Stimulated activated CD4-positive, alpha-beta T cell treated with anti-CD3 and anti-CD28 coated beads, Interleukin-4, amount 100 ng/mL, for 24 hours (primary cell): ENCODE data around the gene FBN3.
"Not testable (repeated sequence)": the region's sequence is repeated elsewhere in the genome, so short reads cannot be mapped to it uniquely, and the experiment has no call there.

Experiments
- DNase-seq: peaks from one replicate; pipeline ENCODE4 v3.0.0-alpha.2; 2020

FBN3 gene

GRCh38 chr19:8149261-8150094 is at the start of gene FBN3:
Gene FBN3, minus strand, starts transcription at chr19:8149592. Its CDS starts 2,112 bp downstream, at chr19:8147480.
- no peak for DNase-seq

GRCh38 chr19:8196271-8196927 is 47.0 kb upstream of the FBN3 start:
- no peak for DNase-seq

- DNase-seq = peak; percentile 23
These were observed 45.3 kb upstream of the FBN3 start for GRCh38 chr19:8194528-8195267.

- no peak for DNase-seq
These were observed 42.9 kb upstream of the FBN3 start for GRCh38 chr19:8192221-8192820.

- no peak for DNase-seq
These were observed 36.1 kb upstream of the FBN3 start for GRCh38 chr19:8185343-8186068.

GRCh38 chr19:8184274-8184673 is 34.9 kb upstream of the FBN3 start:
- DNase-seq = no peak

- DNase-seq = no peak
These were observed 30.6 kb upstream of the FBN3 start for GRCh38 chr19:8180018-8180417.

GRCh38 chr19:8174706-8175105 is 25.3 kb upstream of the FBN3 start:
- no peak for DNase-seq

GRCh38 chr19:8168537-8168936 is 19.1 kb upstream of the FBN3 start:
- no peak for DNase-seq

GRCh38 chr19:8167985-8168384 is 18.6 kb upstream of the FBN3 start:
- DNase-seq = no peak

- DNase-seq = no peak
These were observed 14.4 kb upstream of the FBN3 start for GRCh38 chr19:8163759-8164158.

- no peak for DNase-seq
These were observed 11.8 kb upstream of the FBN3 start for GRCh38 chr19:8161135-8161646.

GRCh38 chr19:8159322-8159721 is 9.9 kb upstream of the FBN3 start:
- DNase-seq = not testable (repeated sequence)

- DNase-seq = peak; percentile 52
These were observed 9.2 kb upstream of the FBN3 start for GRCh38 chr19:8158411-8159074.

- no peak for DNase-seq
These were observed 5.9 kb upstream of the FBN3 start for GRCh38 chr19:8155318-8155717.

- peak; percentile 14 for DNase-seq
These were observed 4.6 kb upstream of the FBN3 start for GRCh38 chr19:8154014-8154413.

GRCh38 chr19:8151767-8152035 is 2.3 kb upstream of the FBN3 start:
- no peak for DNase-seq

- DNase-seq = no peak
These were observed 1.8 kb upstream of the FBN3 start for GRCh38 chr19:8150998-8151766.

GRCh38 chr19:8150178-8150865 is 930 bp upstream of the FBN3 start:
- no peak for DNase-seq

- DNase-seq = no peak
These were observed 757 bp downstream of the FBN3 start for GRCh38 chr19:8148410-8149260.
